Activated gamma-delta T cell treated with Interleukin-2 at 50 U/mL for 16 hours (primary cell): ENCODE results near the gene ACTRT3.
A peak's percentile ranks its signal among the peaks of the same experiment; 100 is the strongest.

Experiments
- DNase-seq: peaks from one replicate; pipeline ENCODE4 v3.0.0-alpha.2; 2020

The ACTRT3 gene

GRCh38 chr3:169769287-169770181 lies at the start of gene ACTRT3:
Gene ACTRT3 (minus strand): TSS chr3:169769561. CDS start chr3:169769520, 41 bp downstream.
- DNase-seq, result peak; percentile 51

- no peak for DNase-seq
These were observed 49.0 kb upstream of the ACTRT3 start for GRCh38 chr3:169818316-169818715.

GRCh38 chr3:169815590-169816150 lies 46.3 kb upstream of the ACTRT3 start:
- no peak for DNase-seq

- DNase-seq, result peak; percentile 71
These were observed 44.6 kb upstream of the ACTRT3 start for GRCh38 chr3:169813757-169814517.

GRCh38 chr3:169813278-169813677 lies 43.9 kb upstream of the ACTRT3 start:
- DNase-seq, result no peak

- DNase-seq, result peak; percentile 65
These were observed 43.2 kb upstream of the ACTRT3 start, which contains the start of the genes LRRC34 and LRRIQ4 for GRCh38 chr3:169812332-169813235. Gene LRRC34 (minus strand): TSS chr3:169812904. CDS start chr3:169812548, 356 bp downstream. Gene LRRIQ4 (plus strand): TSS chr3:169812870. CDS start chr3:169821922, 9,052 bp downstream.

- peak; percentile 11 for DNase-seq
These were observed 42.4 kb upstream of the ACTRT3 start for GRCh38 chr3:169811631-169812331.

GRCh38 chr3:169809230-169809795 lies 40.0 kb upstream of the ACTRT3 start:
- DNase-seq, result no peak

GRCh38 chr3:169804681-169805080 lies 35.3 kb upstream of the ACTRT3 start:
- DNase-seq, result no peak

- no peak for DNase-seq
These were observed 23.0 kb upstream of the ACTRT3 start for GRCh38 chr3:169792359-169792758.

- DNase-seq, result no peak
These were observed 21.5 kb upstream of the ACTRT3 start for GRCh38 chr3:169790687-169791429.

GRCh38 chr3:169790219-169790618 lies 20.9 kb upstream of the ACTRT3 start:
- no peak for DNase-seq

GRCh38 chr3:169787791-169788190 lies 18.4 kb upstream of the ACTRT3 start:
- DNase-seq, result no peak

- DNase-seq, result no peak
These were observed 17.8 kb upstream of the ACTRT3 start for GRCh38 chr3:169787120-169787519.

GRCh38 chr3:169781209-169781855 lies 12.0 kb upstream of the ACTRT3 start:
- DNase-seq, result no peak

GRCh38 chr3:169780742-169781141 lies 11.4 kb upstream of the ACTRT3 start:
- no peak for DNase-seq

GRCh38 chr3:169777822-169778221 lies 8.5 kb upstream of the ACTRT3 start:
- DNase-seq, result no peak

- no peak for DNase-seq
These were observed 4.8 kb upstream of the ACTRT3 start for GRCh38 chr3:169774186-169774585.

- peak; percentile 87 for DNase-seq
These were observed 3.8 kb upstream of the ACTRT3 start, which contains the start of gene MYNN for GRCh38 chr3:169772897-169773816. Gene MYNN (plus strand): TSS chr3:169773396. CDS start chr3:169774296, 900 bp downstream.
